Caco-2 (cell line): ENCODE data around the gene ADAD2. TPM values are rescaled to one million over a fixed set of nuclear protein-coding genes. Genes with fewer than 3 reads are reported as not detected.

Experiments used
- BruUV-seq: library from RNA; stranded (reverse); fragments of 400-500 nt; replicated peaks from 2 replicates; lab custom pipeline; 2021; lab: Mats Ljungman, UMichigan
- CTCF ChIA-PET: fragments of 300-600 bp; sonication (Branson Sonifier 250); formaldehyde crosslinking; loops from one replicate; lab custom pipeline; 2022; ENCODE audit warnings: antibody characterized with exemption; lab: Charles Lee
- POLR2A ChIA-PET: fragments of 300-600 bp; sonication (Branson Sonifier 250); formaldehyde crosslinking; loops from one replicate; lab custom pipeline; 2022; ENCODE audit warnings: antibody characterized with exemption; lab: Charles Lee
- DNase-seq, 2 experiments: peaks; one replicate each; pipeline versions ENCODE4 v3.0.0 to v3.0.0-alpha.2; 2020 to 2022
- H3K27me3 ChIP-seq: replicated peaks from 2 replicates; pipeline ENCODE4 v1.6.0; 2011; ENCODE audit warnings: low read length; ENCODE audit not compliant: control insufficient read depth, insufficient read depth
- H3K36me3 ChIP-seq: 2 replicates; pipeline ENCODE4 v1.5.1; 2011; ENCODE audit warnings: low read length; ENCODE audit not compliant: control insufficient read depth, insufficient read depth
- H3K4me1 ChIP-seq: fragments of 250-450 bp; sonication (Bioruptor Pico); 2 replicates; pipeline ENCODE4 v1.5.1; 2020; ENCODE audit warnings: mild to moderate bottlenecking
- H3K4me3 ChIP-seq: 2 replicates; pipeline ENCODE4 v1.5.1; 2011; ENCODE audit warnings: low read depth, mild to moderate bottlenecking, control low read depth, low read length
- H3K9me3 ChIP-seq: fragments of 250-450 bp; sonication (Bioruptor Pico); 2 replicates; pipeline ENCODE4 v1.5.1; 2020; ENCODE audit warnings: mild to moderate bottlenecking, moderate library complexity
- H3K27ac Mint-ChIP-seq: one replicate; pipeline ENCODE4 v1.8.0; 2022; ENCODE audit warnings: mixed read lengths; ENCODE audit not compliant: unreplicated experiment
- H3K27me3 Mint-ChIP-seq: one replicate; pipeline ENCODE4 v1.8.0; 2022; ENCODE audit warnings: mixed read lengths; ENCODE audit not compliant: insufficient read depth, unreplicated experiment
- H3K36me3 Mint-ChIP-seq: one replicate; pipeline ENCODE4 v1.8.0; 2022; ENCODE audit warnings: mild to moderate bottlenecking, mixed read lengths; ENCODE audit not compliant: insufficient read depth, unreplicated experiment
- H3K4me1 Mint-ChIP-seq: one replicate; pipeline ENCODE4 v1.8.0; 2022; ENCODE audit warnings: low read depth, mixed read lengths; ENCODE audit not compliant: unreplicated experiment
- H3K4me3 Mint-ChIP-seq: one replicate; pipeline ENCODE4 v1.8.0; 2022; ENCODE audit warnings: mild to moderate bottlenecking, moderate library complexity, mixed read lengths; ENCODE audit not compliant: unreplicated experiment
- H3K9me3 Mint-ChIP-seq: one replicate; pipeline ENCODE4 v1.8.0; 2022; ENCODE audit warnings: mixed read lengths; ENCODE audit not compliant: unreplicated experiment
- intact Hi-C: fragments of 100-400 bp; cut with micrococcal nuclease; formaldehyde crosslinking; loops from one replicate; pipeline ENCODE4 v1.10.0; 2022; ENCODE audit not compliant: unreplicated experiment
- total RNA-seq: library from RNA; stranded (reverse); gene quantifications from 2 replicates; pipeline ENCODE4 v1.2.3, GENCODE V29; 2022
- TF ChIP-seq, protein P1 (sequence below), 2 experiments: fragments of 200-600 bp in 1 of 2; IDR thresholded peaks; 1 replicate in 1 of 2; 2 replicates in 1 of 2; pipeline versions ENCODE4 v1.5.1 to v1.8.0; 2011 to 2022; ENCODE audit warnings: antibody characterized with exemption in 1 of 2, control low read depth in 1 of 2, inconsistent platforms in 1 of 2, low read depth in 1 of 2, low read length in 1 of 2, mild to moderate bottlenecking in 1 of 2, moderate library complexity in 1 of 2; ENCODE audit not compliant: insufficient read depth in 1 of 2, severe bottlenecking in 1 of 2, unreplicated experiment in 1 of 2

The ADAD2 gene
- total RNA-seq, 1 experiment from 2014 or later: not detected

- no peaks in the 10 kb centered on the region for H3K36me3 ChIP-seq
- Mint-ChIP-seq H3K27ac (no peak overlapping the region), H3K4me3 (no peak overlapping the region), H3K27me3 (no peaks in the 10 kb centered on the region), H3K9me3 (no peaks in the 10 kb centered on the region), H3K4me1 (no peaks in the 10 kb centered on the region), H3K36me3 (no peaks in the 10 kb centered on the region)
- no TSS peak for BruUV-seq
- H3K4me1 ChIP-seq: no peaks in the 10 kb centered on the region
- ChIA-PET CTCF (no interaction called here), POLR2A (no interaction called here)
- intact Hi-C loops: no loop called here
- H3K9me3 ChIP-seq: no peaks in the 10 kb centered on the region
- no peaks in the 10 kb centered on the region for H3K27me3 ChIP-seq
- DNase-seq: no peak
- H3K4me3 ChIP-seq: no peak overlapping the region
- TF ChIP-seq, protein P1, sequence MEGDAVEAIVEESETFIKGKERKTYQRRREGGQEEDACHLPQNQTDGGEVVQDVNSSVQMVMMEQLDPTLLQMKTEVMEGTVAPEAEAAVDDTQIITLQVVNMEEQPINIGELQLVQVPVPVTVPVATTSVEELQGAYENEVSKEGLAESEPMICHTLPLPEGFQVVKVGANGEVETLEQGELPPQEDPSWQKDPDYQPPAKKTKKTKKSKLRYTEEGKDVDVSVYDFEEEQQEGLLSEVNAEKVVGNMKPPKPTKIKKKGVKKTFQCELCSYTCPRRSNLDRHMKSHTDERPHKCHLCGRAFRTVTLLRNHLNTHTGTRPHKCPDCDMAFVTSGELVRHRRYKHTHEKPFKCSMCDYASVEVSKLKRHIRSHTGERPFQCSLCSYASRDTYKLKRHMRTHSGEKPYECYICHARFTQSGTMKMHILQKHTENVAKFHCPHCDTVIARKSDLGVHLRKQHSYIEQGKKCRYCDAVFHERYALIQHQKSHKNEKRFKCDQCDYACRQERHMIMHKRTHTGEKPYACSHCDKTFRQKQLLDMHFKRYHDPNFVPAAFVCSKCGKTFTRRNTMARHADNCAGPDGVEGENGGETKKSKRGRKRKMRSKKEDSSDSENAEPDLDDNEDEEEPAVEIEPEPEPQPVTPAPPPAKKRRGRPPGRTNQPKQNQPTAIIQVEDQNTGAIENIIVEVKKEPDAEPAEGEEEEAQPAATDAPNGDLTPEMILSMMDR (IDR thresholded peaks at IDR 0.05; ENCODE audit: insufficient read depth in 1 of 2, low read depth in 1 of 2, low read length in 1 of 2, severe bottlenecking in 1 of 2, unreplicated experiment in 1 of 2): no peak
Measured at GRCh38 chr16:84197466-84198128, 6.6 kb downstream of the ADAD2 start.

DNA sequence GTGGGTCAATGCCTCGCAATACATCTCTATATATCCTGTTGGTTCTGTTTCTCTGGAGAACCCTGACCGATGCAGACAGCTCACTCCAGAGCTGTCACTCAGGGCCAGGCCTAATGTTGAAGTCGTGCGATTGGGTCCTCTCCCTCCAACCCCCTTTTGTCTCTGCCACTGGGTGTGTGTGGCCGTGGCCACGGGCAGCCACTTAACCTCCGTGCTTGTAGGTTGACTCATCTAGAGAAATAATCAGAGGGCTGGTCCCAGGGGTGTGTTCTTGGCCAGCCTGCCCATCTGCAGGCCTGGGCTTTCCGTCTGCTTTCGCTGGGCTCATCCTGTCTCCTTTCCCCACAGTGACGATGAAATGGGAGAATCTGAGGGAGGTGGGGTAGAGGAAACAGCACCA is 7.4 kb downstream of the ADAD2 start:
- Histone ChIP-seq H3K9me3 (no peaks in the 10 kb centered on the region), H3K36me3 (no peaks in the 10 kb centered on the region), H3K27me3 (no peaks in the 10 kb centered on the region), H3K4me1 (no peaks in the 10 kb centered on the region), H3K4me3 (no peak overlapping the region)
- ChIA-PET CTCF (no interaction called here), POLR2A (no interaction called here)
- Mint-ChIP-seq H3K9me3 (no peaks in the 10 kb centered on the region), H3K36me3 (no peaks in the 10 kb centered on the region), H3K4me1 (no peaks in the 10 kb centered on the region), H3K27me3 (no peaks in the 10 kb centered on the region), H3K4me3 (no peak overlapping the region), H3K27ac (no peak overlapping the region)
- intact Hi-C loops: no loop called here
- no TSS peak for BruUV-seq
- TF ChIP-seq, protein P1 (IDR thresholded peaks at IDR 0.05; ENCODE audit: insufficient read depth in 1 of 2, low read depth in 1 of 2, low read length in 1 of 2, severe bottlenecking in 1 of 2, unreplicated experiment in 1 of 2): no peak
- no peak for DNase-seq

- no TSS peak for BruUV-seq
- no peak overlapping the region for H3K4me3 Mint-ChIP-seq
- ChIA-PET CTCF (no interaction called here), POLR2A (no interaction called here)
- Histone ChIP-seq H3K4me3 (no peak overlapping the region), H3K36me3 (no peaks in the 10 kb centered on the region), H3K9me3 (no peaks in the 10 kb centered on the region), H3K27me3 (no peaks in the 10 kb centered on the region), H3K4me1 (no peaks in the 10 kb centered on the region)
- intact Hi-C loops: no loop called here
- DNase-seq: no peak
- TF ChIP-seq, protein P1 (IDR thresholded peaks at IDR 0.05; ENCODE audit: insufficient read depth in 1 of 2, low read depth in 1 of 2, low read length in 1 of 2, severe bottlenecking in 1 of 2, unreplicated experiment in 1 of 2): no peak
- no peaks in the 10 kb centered on the region for H3K27me3 Mint-ChIP-seq
- H3K27ac Mint-ChIP-seq: no peak overlapping the region
- H3K4me1 Mint-ChIP-seq: no peaks in the 10 kb centered on the region
- H3K36me3 Mint-ChIP-seq: no peaks in the 10 kb centered on the region
- no peaks in the 10 kb centered on the region for H3K9me3 Mint-ChIP-seq
Measured at GRCh38 chr16:84199097-84199496, 8.1 kb downstream of the ADAD2 start.
